Activated CD4-positive, alpha-beta memory T cell treated with anti-CD3 and anti-CD28 coated beads, Interleukin-2, amount 10 ng/mL, durations not matched to agents 7 days and 5 days (primary cell): ENCODE measurements around the gene TSSC4. TPM values are rescaled to one million over a fixed set of nuclear protein-coding genes. Genes with fewer than 3 reads are reported as not detected.
"Not testable (repeated sequence)": the region's sequence is repeated elsewhere in the genome, so short reads cannot be mapped to it uniquely, and the experiment has no call there.

Experiments
- CTCF ChIA-PET: fragments of 350-600 bp; sonication (Branson Sonifier 250); formaldehyde crosslinking; loops from one replicate; lab custom pipeline; 2021; ENCODE audit warnings: antibody characterized with exemption, inconsistent platforms; lab: Charles Lee
- POLR2A ChIA-PET: fragments of 350-600 bp; sonication (Branson Sonifier 250); formaldehyde crosslinking; loops from one replicate; lab custom pipeline; 2021; ENCODE audit warnings: antibody characterized with exemption; lab: Charles Lee
- DNase-seq: peaks from one replicate; pipeline ENCODE4 v3.0.0-alpha.2; 2020
- H3K27ac Mint-ChIP-seq: one replicate; pipeline ENCODE4 v1.8.0; 2021; ENCODE audit warnings: mild to moderate bottlenecking, mixed read lengths
- H3K27me3 Mint-ChIP-seq: one replicate; pipeline ENCODE4 v1.8.0; 2021; ENCODE audit warnings: mixed read lengths
- H3K36me3 Mint-ChIP-seq: one replicate; pipeline ENCODE4 v1.8.0; 2021; ENCODE audit warnings: low read depth, mixed read lengths
- H3K4me1 Mint-ChIP-seq: one replicate; pipeline ENCODE4 v1.8.0; 2021; ENCODE audit warnings: mixed read lengths
- H3K4me3 Mint-ChIP-seq: one replicate; pipeline ENCODE4 v1.8.0; 2021; ENCODE audit warnings: mild to moderate bottlenecking, mixed read lengths
- H3K9me3 Mint-ChIP-seq: one replicate; pipeline ENCODE4 v1.8.0; 2021; ENCODE audit warnings: mixed read lengths
- total RNA-seq, 2 experiments: library from RNA; stranded (reverse); gene quantifications; one replicate each; pipeline ENCODE4 v1.2.3, GENCODE V29; 2021

Gene TSSC4
- total RNA-seq, result 10 to 100 TPM; 46.4 to 46.5 TPM

- CTCF ChIA-PET, result interaction anchor here (0.6 to 6.5 kb wide), 17 partner anchors 9 to 936 kb away, joined by 3 to 42 read pairs (median 5); partner anchors contain the start of gene CD81
- peaks cover 19% of the 10 kb centered on the region for H3K4me1 Mint-ChIP-seq
Observed at GRCh38 chr11:2400069-2400761, at the start of gene TSSC4. TSS of gene TSSC4 (plus strand) at chr11:2400750. CDS start at chr11:2402634, 1,884 bp downstream.

DNA sequence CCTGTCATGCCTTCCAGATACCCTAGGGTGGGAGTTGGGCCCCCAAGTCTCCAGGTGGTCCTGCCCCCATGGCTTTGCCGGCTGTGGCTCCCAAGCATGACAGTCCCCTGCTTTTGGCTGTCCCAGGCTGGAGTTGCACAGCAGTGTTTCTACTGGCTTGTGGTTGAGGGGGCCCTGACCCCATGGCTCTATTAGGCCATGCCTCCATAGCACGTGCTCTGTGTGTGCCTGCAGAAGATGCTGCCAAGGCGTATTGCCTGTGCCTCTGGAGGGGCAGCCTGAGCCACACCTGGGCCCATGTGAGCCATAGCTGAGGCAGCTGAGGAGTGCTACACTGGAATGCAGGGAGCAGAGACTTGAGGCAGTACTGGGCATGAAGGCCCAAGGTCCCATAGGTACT, 48.8 kb upstream of the TSSC4 start:
- CTCF ChIA-PET, result no interaction called here
- Mint-ChIP-seq H3K27ac (no peak overlapping the region), H3K4me3 (no peak overlapping the region), H3K36me3 (no peaks in the 10 kb centered on the region), H3K27me3 (peaks cover 4% of the 10 kb centered on the region), H3K4me1 (no peaks in the 10 kb centered on the region), H3K9me3 (peaks cover 6% of the 10 kb centered on the region)
- no peak for DNase-seq
- POLR2A ChIA-PET, result no interaction called here

More at GRCh38 chr11:2400069-2400761, at the start of gene TSSC4:
- no peaks in the 10 kb centered on the region for H3K9me3 Mint-ChIP-seq
- H3K27me3 Mint-ChIP-seq, result no peaks in the 10 kb centered on the region
- peaks cover 27% of the 10 kb centered on the region for H3K36me3 Mint-ChIP-seq
- peak within 1 kb of the TSS; percentile 87 for H3K27ac Mint-ChIP-seq
- POLR2A ChIA-PET, result interaction anchor here (0.6 to 3.2 kb wide), 8 partner anchors 10 to 548 kb away, joined by 3 to 39 read pairs (median 5); partner anchors contain the start of genes C11orf21, CD81, LSP1 and TSPAN32
- H3K4me3 Mint-ChIP-seq, result peak within 1 kb of the TSS; percentile 87
- peak; percentile 99 for DNase-seq

- Mint-ChIP-seq H3K36me3 (no peaks in the 10 kb centered on the region), H3K27me3 (peaks cover 4% of the 10 kb centered on the region), H3K27ac (no peak overlapping the region), H3K4me3 (no peak overlapping the region), H3K9me3 (peaks cover 6% of the 10 kb centered on the region), H3K4me1 (no peaks in the 10 kb centered on the region)
- ChIA-PET CTCF (interaction anchor here (0.9 kb wide), 1 partner anchor 759 kb away, joined by 3 read pairs; no protein-coding TSS in a partner anchor), POLR2A (no interaction called here)
- DNase-seq, result no peak
Observed at GRCh38 chr11:2352420-2352819, 48.1 kb upstream of the TSSC4 start.

- no peak for DNase-seq
- Mint-ChIP-seq H3K27me3 (peaks cover 4% of the 10 kb centered on the region), H3K36me3 (no peaks in the 10 kb centered on the region), H3K27ac (no peak overlapping the region), H3K4me1 (no peaks in the 10 kb centered on the region), H3K9me3 (no peaks in the 10 kb centered on the region), H3K4me3 (no peak overlapping the region)
- CTCF ChIA-PET, result no interaction called here
- POLR2A ChIA-PET, result interaction anchor here (1.4 kb wide), 1 partner anchor 23 kb away, joined by 4 read pairs; no protein-coding TSS in a partner anchor
Observed at GRCh38 chr11:2355000-2355644, 45.4 kb upstream of the TSSC4 start.

DNA sequence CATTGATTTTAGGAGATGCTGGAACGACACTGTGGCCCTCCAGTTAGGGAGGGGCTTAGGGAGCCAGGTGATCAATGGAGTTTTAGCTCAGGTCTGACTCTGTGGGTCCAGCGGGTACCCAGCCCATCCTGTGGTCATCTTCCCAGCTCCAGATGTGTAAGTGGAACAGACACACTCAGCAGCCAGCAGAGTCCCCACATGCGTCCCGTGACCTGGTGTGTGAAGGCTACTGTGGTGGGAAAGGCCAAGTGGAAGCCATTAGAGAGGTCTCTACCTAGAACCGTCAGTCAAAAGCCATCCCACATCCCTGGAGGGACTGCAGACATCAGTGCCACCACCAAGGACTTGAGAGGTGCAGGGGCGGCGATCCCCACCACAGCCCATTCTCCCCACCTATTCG, 43.3 kb upstream of the TSSC4 start:
- ChIA-PET CTCF (no interaction called here), POLR2A (no interaction called here)
- H3K9me3 Mint-ChIP-seq, result no peaks in the 10 kb centered on the region
- no peak for DNase-seq
- no peak overlapping the region for H3K27ac Mint-ChIP-seq
- H3K4me1 Mint-ChIP-seq, result no peaks in the 10 kb centered on the region
- peaks cover 6% of the 10 kb centered on the region for H3K27me3 Mint-ChIP-seq
- H3K4me3 Mint-ChIP-seq, result no peak overlapping the region
- no peaks in the 10 kb centered on the region for H3K36me3 Mint-ChIP-seq

GRCh38 chr11:2357651-2358050, 42.9 kb upstream of the TSSC4 start:
- H3K4me1 Mint-ChIP-seq, H3K36me3 Mint-ChIP-seq, POLR2A ChIA-PET, H3K27me3 Mint-ChIP-seq, DNase-seq, CTCF ChIA-PET, H3K9me3 Mint-ChIP-seq, H3K4me3 Mint-ChIP-seq, H3K27ac Mint-ChIP-seq: not testable (repeated sequence)

GRCh38 chr11:2358754-2359442, 41.7 kb upstream of the TSSC4 start:
- Mint-ChIP-seq H3K27me3 (peaks cover 9% of the 10 kb centered on the region), H3K9me3 (no peaks in the 10 kb centered on the region), H3K27ac (no peak overlapping the region), H3K36me3 (no peaks in the 10 kb centered on the region), H3K4me3 (no peak overlapping the region), H3K4me1 (no peaks in the 10 kb centered on the region)
- ChIA-PET POLR2A (interaction anchor here (1.4 kb wide), 1 partner anchor 19 kb away, joined by 4 read pairs; no protein-coding TSS in a partner anchor), CTCF (no interaction called here)
- DNase-seq, result no peak

- POLR2A ChIA-PET, result interaction anchor here (1.4 kb wide), 1 partner anchor 18 kb away, joined by 4 read pairs; no protein-coding TSS in a partner anchor
Observed at GRCh38 chr11:2359557-2359956, 41.0 kb upstream of the TSSC4 start.

GRCh38 chr11:2360081-2360642, 40.4 kb upstream of the TSSC4 start:
- no peak overlapping the region for H3K27ac Mint-ChIP-seq
- H3K36me3 Mint-ChIP-seq, result no peaks in the 10 kb centered on the region
- DNase-seq, result no peak
- peaks cover 6% of the 10 kb centered on the region for H3K27me3 Mint-ChIP-seq
- H3K4me3 Mint-ChIP-seq, result no peak overlapping the region
- H3K9me3 Mint-ChIP-seq, result no peaks in the 10 kb centered on the region
- POLR2A ChIA-PET, result interaction anchor here (1.4 kb wide), 1 partner anchor 18 kb away, joined by 4 read pairs; no protein-coding TSS in a partner anchor
- CTCF ChIA-PET, result no interaction called here
- H3K4me1 Mint-ChIP-seq, result no peaks in the 10 kb centered on the region

More at GRCh38 chr11:2359557-2359956, 41.0 kb upstream of the TSSC4 start:
- Mint-ChIP-seq H3K36me3 (no peaks in the 10 kb centered on the region), H3K4me3 (no peak overlapping the region), H3K27ac (no peak overlapping the region), H3K27me3 (peaks cover 6% of the 10 kb centered on the region), H3K4me1 (no peaks in the 10 kb centered on the region), H3K9me3 (no peaks in the 10 kb centered on the region)
- no peak for DNase-seq
- CTCF ChIA-PET, result no interaction called here

DNA sequence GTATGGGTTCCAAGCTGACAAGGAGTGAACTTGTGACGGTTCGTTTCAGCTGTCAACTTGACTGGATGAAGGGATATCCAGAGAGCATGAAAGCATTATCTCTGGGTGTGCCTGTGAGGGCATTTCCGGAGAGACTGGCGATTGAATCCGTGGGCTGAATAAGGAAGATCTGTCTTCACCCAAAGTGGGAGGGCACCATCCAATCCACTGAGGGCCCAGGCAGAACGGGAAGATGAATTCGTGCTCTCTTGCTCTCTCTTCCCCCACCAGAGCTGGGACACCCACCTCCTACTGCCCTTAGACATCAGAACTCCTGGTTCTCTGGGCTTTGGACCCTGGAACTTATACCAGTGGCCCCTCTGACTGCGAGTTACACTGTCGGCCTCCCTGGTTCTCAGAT, 39.0 kb upstream of the TSSC4 start:
- no peaks in the 10 kb centered on the region for H3K4me1 Mint-ChIP-seq
- H3K4me3 Mint-ChIP-seq, result no peak overlapping the region
- no peaks in the 10 kb centered on the region for H3K9me3 Mint-ChIP-seq
- CTCF ChIA-PET, result no interaction called here
- no peak overlapping the region for H3K27ac Mint-ChIP-seq
- no peak for DNase-seq
- POLR2A ChIA-PET, result no interaction called here
- H3K36me3 Mint-ChIP-seq, result no peaks in the 10 kb centered on the region
- peaks cover 6% of the 10 kb centered on the region for H3K27me3 Mint-ChIP-seq

DNA sequence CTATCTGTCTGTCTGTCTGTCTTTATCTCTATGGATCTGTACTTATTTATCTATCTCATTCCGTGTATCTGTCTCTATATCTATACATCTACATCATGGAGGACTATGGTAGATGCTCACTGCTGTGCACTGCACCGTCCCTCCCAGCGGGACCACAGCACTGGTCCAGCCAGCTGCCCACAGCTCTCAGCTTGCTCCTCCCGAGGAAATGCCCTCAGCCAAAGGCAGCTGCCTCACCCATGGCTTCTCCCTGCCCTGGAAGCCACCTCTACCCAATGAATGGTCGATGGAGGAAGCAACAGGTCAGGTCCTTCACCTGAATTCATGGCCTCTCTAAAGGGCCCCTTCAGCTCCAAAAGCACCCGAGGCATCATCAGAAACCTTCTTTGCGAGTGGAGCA, 38.1 kb upstream of the TSSC4 start:
- Mint-ChIP-seq H3K27me3 (peaks cover 6% of the 10 kb centered on the region), H3K4me1 (no peaks in the 10 kb centered on the region), H3K36me3 (no peaks in the 10 kb centered on the region), H3K4me3 (no peak overlapping the region), H3K27ac (no peak overlapping the region), H3K9me3 (no peaks in the 10 kb centered on the region)
- CTCF ChIA-PET, result no interaction called here
- DNase-seq, result no peak
- POLR2A ChIA-PET, result no interaction called here

DNA sequence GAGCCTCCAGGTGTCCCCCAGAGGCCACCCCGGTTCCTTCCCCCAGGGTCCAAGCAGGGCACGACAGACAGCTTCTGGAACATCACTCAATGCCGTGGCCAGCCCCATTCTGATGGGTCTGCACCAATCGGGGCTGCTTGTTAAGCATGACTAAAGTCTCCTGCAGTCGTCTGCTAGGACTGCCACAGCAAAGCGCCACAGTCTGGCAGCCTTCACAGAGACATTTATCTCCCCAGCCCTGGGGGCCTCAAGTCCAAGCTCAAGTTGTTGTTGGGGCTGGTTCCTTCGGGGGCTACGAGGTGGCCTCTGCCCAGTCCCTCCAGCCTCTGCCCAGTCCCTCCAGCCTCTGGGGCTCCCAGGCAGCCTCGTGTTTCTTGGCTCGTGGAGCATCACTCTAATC, 37.4 kb upstream of the TSSC4 start:
- no peaks in the 10 kb centered on the region for H3K4me1 Mint-ChIP-seq
- POLR2A ChIA-PET, result interaction anchor here (1.0 kb wide), 1 partner anchor 14 kb away, joined by 4 read pairs; no protein-coding TSS in a partner anchor
- DNase-seq, result no peak
- no peak overlapping the region for H3K4me3 Mint-ChIP-seq
- peaks cover 6% of the 10 kb centered on the region for H3K27me3 Mint-ChIP-seq
- no peaks in the 10 kb centered on the region for H3K9me3 Mint-ChIP-seq
- no peaks in the 10 kb centered on the region for H3K36me3 Mint-ChIP-seq
- CTCF ChIA-PET, result no interaction called here
- no peak overlapping the region for H3K27ac Mint-ChIP-seq
